ENCODE data around the gene LAIR1. TPM values are rescaled to one million over a fixed set of nuclear protein-coding genes. Genes with fewer than 3 reads are reported as not detected.
A peak's percentile ranks its signal among the peaks of the same experiment; 100 is the strongest.
"Not testable (repeated sequence)": the region's sequence is repeated elsewhere in the genome, so short reads cannot be mapped to it uniquely, and the experiment has no call there.

The LAIR1 gene
- total RNA-seq, 4 donors from 2014 or later, result 0.12 to 3.5 (median 2.9) TPM

DNA sequence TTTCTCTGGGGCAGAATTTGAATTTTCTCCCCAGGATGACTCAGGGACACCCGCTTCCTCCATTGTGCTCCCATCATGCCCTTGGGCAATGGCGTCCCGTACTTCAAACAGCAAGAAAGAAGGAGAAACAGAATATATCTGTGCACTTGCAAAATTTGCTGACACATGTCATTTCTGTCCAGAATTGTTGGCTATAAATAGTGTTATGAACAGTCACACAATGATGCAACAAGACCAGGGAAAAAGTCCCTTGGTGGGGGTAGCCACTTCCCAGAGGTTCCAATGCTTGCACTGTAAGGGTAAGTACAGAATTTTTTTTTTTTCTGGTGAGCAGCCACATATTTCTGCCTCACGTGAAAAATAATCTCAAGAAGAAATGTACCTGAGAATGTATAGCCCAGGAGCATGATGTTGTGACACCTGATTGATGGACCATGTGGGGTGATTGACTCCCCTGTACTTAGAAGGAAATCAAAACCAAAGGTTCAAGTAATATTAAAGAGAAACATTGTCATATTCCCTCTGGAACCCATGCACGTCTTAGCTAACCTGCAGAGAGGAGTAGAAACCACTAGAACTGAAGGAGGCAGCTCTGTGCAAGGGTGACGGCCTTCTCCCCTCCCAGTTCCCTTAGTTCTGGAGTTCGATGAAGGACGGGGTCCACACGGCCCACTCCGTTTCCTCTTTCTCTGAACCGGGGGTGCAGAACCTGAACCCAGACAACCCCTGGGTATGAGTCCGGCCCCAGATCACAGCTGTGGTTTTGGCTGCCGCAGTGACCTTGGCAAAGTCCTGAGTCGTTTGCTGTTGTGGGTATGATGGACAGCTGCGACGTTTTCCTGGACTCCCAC lies 9.3 kb upstream of the LAIR1 start:
- Histone ChIP-seq H3K9me3 (no peaks in the 10 kb centered on the region), H3K27ac (no peak overlapping the region), H3K36me3 (no peaks in the 10 kb centered on the region), H3K4me3 (no peak overlapping the region), H3K4me1 (no peaks in the 10 kb centered on the region), H3K27me3 (no peaks in the 10 kb centered on the region)
- DNase-seq (peak in 1 of 2 donors; percentile 32), ATAC-seq (no peak)
- in situ Hi-C loops (cut with MboI; ENCODE audit: low sequenced_read_pairs in 4 of 4), result no loop called here
- TF ChIP-seq, protein P1, sequence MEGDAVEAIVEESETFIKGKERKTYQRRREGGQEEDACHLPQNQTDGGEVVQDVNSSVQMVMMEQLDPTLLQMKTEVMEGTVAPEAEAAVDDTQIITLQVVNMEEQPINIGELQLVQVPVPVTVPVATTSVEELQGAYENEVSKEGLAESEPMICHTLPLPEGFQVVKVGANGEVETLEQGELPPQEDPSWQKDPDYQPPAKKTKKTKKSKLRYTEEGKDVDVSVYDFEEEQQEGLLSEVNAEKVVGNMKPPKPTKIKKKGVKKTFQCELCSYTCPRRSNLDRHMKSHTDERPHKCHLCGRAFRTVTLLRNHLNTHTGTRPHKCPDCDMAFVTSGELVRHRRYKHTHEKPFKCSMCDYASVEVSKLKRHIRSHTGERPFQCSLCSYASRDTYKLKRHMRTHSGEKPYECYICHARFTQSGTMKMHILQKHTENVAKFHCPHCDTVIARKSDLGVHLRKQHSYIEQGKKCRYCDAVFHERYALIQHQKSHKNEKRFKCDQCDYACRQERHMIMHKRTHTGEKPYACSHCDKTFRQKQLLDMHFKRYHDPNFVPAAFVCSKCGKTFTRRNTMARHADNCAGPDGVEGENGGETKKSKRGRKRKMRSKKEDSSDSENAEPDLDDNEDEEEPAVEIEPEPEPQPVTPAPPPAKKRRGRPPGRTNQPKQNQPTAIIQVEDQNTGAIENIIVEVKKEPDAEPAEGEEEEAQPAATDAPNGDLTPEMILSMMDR (IDR thresholded peaks at IDR 0.05 in 4 of 5, conservative IDR thresholded peaks at IDR 0.05 in 1 of 5), result no peak
- no peak for TF ChIP-seq POLR2A (IDR thresholded peaks at IDR 0.05)
- intact Hi-C loops (cut with DNase I; ENCODE audit: low total_unique reads), result no loop called here

DNA sequence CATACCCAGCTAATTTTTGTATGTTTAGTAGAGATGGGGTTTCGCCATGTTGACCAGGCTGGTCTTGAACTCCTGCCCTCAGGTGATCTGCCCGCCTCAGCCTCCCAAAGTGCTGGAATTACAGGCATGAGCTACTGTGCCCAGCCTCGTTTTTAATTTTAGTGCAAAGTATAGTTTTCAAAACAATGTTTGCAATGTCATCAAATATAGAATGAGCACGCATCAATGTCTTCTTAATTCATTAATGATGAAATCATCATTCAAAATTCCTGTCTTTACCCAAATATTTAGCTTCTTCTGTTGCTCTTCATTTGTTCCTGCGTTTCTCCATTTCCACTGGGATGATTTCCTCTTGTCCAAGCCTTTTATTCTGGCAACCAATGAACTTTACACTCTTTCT lies 6.7 kb upstream of the LAIR1 start:
- DNase-seq; H3K27ac ChIP-seq; H3K9me3 ChIP-seq; H3K36me3 ChIP-seq; ATAC-seq; H3K4me1 ChIP-seq; H3K27me3 ChIP-seq; in situ Hi-C loops (cut with MboI; ENCODE audit: low sequenced_read_pairs in 4 of 4); H3K4me3 ChIP-seq; intact Hi-C loops (cut with DNase I; ENCODE audit: low total_unique reads): not testable (repeated sequence)

DNA sequence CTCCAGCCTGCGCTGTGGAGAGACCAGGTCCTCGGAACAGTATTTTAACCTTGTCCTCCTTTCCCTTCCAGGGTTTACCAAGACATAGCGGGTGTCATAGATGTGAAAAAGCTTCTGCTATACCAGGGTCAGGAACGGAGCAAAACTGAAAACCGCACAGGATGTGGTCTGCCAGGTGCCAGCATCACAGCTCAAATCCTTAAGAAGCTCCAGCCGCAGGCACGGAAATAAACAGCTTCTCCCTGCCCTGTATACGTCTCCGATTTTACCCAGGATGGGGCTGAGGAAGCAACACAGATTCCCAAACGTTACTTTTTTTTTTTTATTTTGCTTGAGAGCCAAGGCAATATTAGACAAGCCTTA lies 5.7 kb upstream of the LAIR1 start:
- H3K4me1 ChIP-seq; ATAC-seq; in situ Hi-C loops (cut with MboI; ENCODE audit: low sequenced_read_pairs in 4 of 4); DNase-seq; H3K27ac ChIP-seq; intact Hi-C loops (cut with DNase I; ENCODE audit: low total_unique reads); H3K27me3 ChIP-seq; H3K36me3 ChIP-seq; H3K9me3 ChIP-seq; H3K4me3 ChIP-seq: not testable (repeated sequence)

DNA sequence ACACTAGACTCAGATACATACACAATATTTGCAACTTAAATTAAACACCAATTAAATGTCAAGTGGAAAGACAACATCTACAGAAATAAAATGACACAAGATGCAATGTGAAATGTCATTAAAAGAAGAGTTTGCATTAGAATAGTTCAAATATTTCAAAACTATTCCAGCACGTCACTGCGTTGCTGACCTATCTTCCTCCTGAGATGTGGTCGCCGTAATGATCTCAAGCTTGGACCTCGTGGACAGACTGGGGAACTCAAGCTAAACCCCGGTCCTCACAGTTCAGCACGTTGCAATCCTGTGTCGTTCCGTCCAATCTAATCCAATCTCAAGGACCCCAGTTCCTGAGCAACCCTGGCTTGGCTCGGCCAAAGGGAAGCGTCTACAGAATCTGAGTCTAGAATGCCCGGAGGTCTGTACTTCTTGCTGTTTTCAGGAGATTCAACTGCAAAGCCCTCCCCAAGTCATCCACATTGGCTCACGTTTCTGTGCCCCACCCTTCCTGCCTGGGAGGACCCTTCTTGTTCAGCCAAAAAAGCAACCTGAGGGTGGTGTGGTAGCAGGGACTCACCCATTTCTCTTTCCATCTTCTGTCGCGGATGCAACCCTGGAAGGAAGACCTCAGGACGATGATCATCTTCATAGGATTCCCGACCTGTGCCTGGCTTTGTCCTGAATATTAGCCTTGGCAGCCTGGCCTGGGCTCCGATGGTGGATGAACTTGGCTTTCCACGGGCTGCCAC lies 5.1 kb upstream of the LAIR1 start:
- H3K4me3 ChIP-seq; H3K4me1 ChIP-seq; DNase-seq; H3K36me3 ChIP-seq; intact Hi-C loops (cut with DNase I; ENCODE audit: low total_unique reads); H3K27ac ChIP-seq; H3K27me3 ChIP-seq; H3K9me3 ChIP-seq; in situ Hi-C loops (cut with MboI; ENCODE audit: low sequenced_read_pairs in 4 of 4); ATAC-seq: not testable (repeated sequence)

DNA sequence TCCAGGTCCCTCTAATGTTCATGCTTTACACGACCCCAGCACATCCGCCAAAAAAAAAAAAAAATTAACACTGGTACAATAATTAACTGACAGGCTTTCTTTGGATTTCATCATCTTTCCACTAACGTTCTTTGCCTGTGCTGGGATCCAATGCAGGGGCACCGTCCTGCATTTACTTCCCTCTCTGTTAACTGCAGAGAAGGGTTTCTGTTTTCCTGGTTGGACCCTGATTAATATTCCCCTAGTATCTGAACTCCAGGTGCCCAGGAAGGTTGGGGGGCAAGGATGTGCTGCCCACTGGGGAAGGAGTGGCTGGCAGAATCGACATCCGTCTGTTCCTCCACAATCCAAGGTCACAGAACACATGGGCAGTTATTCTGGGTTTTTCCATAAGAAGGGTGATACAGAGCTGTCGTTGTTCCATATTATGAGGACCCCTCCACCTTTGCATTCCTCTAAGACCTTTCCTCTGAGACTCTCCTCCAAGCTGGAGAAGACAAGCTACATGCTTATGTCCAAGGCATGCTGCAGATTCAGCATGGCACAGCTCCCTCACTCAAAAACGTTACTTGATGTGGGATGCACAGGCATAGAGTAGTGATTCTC lies 4.5 kb upstream of the LAIR1 start:
- H3K4me1 ChIP-seq, result no peaks in the 10 kb centered on the region
- no peaks in the 10 kb centered on the region for H3K9me3 ChIP-seq
- DNase-seq (no peak), ATAC-seq (no peak)
- no peaks in the 10 kb centered on the region for H3K27me3 ChIP-seq
- no peaks in the 10 kb centered on the region for H3K36me3 ChIP-seq
- TF ChIP-seq POLR2A (IDR thresholded peaks at IDR 0.05), result no peak
- TF ChIP-seq, protein P1 (IDR thresholded peaks at IDR 0.05 in 4 of 5, conservative IDR thresholded peaks at IDR 0.05 in 1 of 5), result no peak
- intact Hi-C loops (cut with DNase I; ENCODE audit: low total_unique reads), result no loop called here
- H3K27ac ChIP-seq, result no peak overlapping the region
- in situ Hi-C loops (cut with MboI; ENCODE audit: low sequenced_read_pairs in 4 of 4), result no loop called here
- no peak overlapping the region for H3K4me3 ChIP-seq

DNA sequence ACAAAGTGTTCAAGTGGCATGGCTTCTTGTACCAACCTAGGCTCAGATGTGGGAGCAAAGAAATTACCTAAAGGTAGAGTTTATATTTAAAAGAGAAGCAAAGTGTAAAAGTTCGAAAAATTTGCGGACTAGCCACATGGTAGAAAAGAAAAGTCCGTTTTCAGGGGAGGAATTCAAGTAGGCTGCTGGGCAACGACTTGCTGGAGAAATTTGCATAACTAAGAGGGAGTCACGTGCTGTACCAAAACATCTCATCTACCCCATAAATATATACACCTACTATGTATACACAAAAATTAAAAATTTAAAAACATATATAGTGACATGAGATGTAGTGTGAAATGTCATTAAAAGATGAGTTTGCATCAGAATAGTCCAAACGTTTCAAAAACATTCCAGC lies 2.1 kb upstream of the LAIR1 start:
- no peaks in the 10 kb centered on the region for H3K36me3 ChIP-seq
- no peak overlapping the region for H3K4me3 ChIP-seq
- no peaks in the 10 kb centered on the region for H3K9me3 ChIP-seq
- no peaks in the 10 kb centered on the region for H3K4me1 ChIP-seq
- no peak for DNase-seq
- no peak overlapping the region for H3K27ac ChIP-seq
- no peaks in the 10 kb centered on the region for H3K27me3 ChIP-seq
- in situ Hi-C loops (cut with MboI; ENCODE audit: low sequenced_read_pairs in 4 of 4), result no loop called here
- no peak for ATAC-seq
- TF ChIP-seq POLR2A (IDR thresholded peaks at IDR 0.05), result no peak
- TF ChIP-seq, protein P1 (IDR thresholded peaks at IDR 0.05 in 4 of 5, conservative IDR thresholded peaks at IDR 0.05 in 1 of 5), result no peak
- intact Hi-C loops (cut with DNase I; ENCODE audit: low total_unique reads), result no loop called here

DNA sequence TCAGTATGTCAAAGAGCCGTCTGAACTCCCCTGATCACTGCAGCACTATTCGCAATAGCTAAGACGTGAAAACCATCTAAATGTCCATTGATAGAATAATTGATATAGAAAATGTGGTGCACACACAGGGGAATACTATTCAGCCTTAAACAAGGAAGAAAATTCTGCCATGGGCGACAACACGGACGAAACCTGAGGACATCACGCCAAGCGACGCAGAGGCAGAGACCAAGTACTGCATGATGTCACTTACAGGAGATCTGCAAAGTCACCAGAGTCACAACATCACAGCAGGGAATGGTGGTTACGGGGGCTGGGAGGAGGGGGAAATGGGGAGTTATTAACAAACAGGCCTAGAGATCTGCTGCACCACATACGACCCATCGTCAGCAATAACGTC lies 1.1 kb upstream of the LAIR1 start:
- in situ Hi-C loops (cut with MboI; ENCODE audit: low sequenced_read_pairs in 4 of 4); H3K4me1 ChIP-seq; H3K27me3 ChIP-seq; H3K36me3 ChIP-seq; DNase-seq; H3K4me3 ChIP-seq; intact Hi-C loops (cut with DNase I; ENCODE audit: low total_unique reads); ATAC-seq; H3K9me3 ChIP-seq; H3K27ac ChIP-seq: not testable (repeated sequence)

DNA sequence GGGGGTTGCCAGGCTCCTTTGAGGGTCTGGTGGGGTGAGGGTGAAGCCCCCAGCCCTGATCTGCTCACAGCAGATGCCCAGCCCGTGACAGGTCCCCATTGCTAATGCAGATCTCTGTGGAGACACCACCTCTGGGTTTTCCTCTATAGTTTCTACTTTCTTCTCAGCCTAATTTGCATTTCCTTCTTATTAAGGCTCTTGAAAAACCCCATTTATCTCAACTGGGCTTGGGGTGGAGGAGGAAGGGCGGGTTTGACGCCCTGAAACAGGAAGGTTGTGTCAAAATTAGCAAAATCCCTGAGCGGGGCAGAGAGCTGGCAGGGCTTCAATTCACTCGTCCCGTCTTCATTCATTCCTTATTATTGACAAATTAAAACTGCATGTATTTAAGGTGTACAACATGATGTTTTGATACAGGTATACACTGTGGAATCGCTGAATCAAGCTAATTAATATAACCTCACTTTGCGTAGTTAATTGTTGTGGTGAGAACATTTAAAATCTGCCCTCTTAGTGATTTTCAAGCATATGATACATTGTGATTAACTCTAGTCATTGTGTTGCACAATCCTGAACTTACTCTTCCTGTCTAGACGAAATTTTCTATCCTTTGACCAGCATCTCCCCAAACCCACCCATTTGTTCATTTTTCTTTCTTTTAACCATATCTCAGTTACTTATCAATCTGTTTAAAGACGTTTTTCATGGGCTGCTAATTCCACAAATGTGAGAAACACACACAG lies 2.9 kb downstream of the LAIR1 start:
- H3K4me1 ChIP-seq; H3K27ac ChIP-seq; ATAC-seq; H3K9me3 ChIP-seq; intact Hi-C loops (cut with DNase I; ENCODE audit: low total_unique reads); H3K36me3 ChIP-seq; H3K27me3 ChIP-seq; H3K4me3 ChIP-seq; DNase-seq; in situ Hi-C loops (cut with MboI; ENCODE audit: low sequenced_read_pairs in 4 of 4): not testable (repeated sequence)
